Nephron progenitor cell (in vitro differentiated cells): ENCODE measurements around the gene CLDN24.
A peak's percentile ranks its signal among the peaks of the same experiment; 100 is the strongest.

Source experiments
- DNase-seq: peaks from one replicate; pipeline ENCODE4 v3.0.0; 2021
- H3K27ac Mint-ChIP-seq: 2 replicates; pipeline ENCODE4 v1.8.0; 2021; ENCODE audit warnings: mild to moderate bottlenecking, moderate library complexity, mixed read lengths
- H3K27me3 Mint-ChIP-seq: 2 replicates; pipeline ENCODE4 v1.8.0; 2021; ENCODE audit warnings: mild to moderate bottlenecking, low read depth, mixed read lengths; ENCODE audit not compliant: poor library complexity
- H3K36me3 Mint-ChIP-seq: 2 replicates; pipeline ENCODE4 v1.8.0; 2021; ENCODE audit warnings: low read depth, mixed read lengths
- H3K4me1 Mint-ChIP-seq: 2 replicates; pipeline ENCODE4 v1.8.0; 2021; ENCODE audit warnings: mixed read lengths
- H3K4me3 Mint-ChIP-seq: 2 replicates; pipeline ENCODE4 v1.8.0; 2021; ENCODE audit warnings: mild to moderate bottlenecking, moderate library complexity, mixed read lengths
- H3K9me3 Mint-ChIP-seq: 2 replicates; pipeline ENCODE4 v1.8.0; 2021; ENCODE audit warnings: mild to moderate bottlenecking, moderate library complexity, mixed read lengths
- CTCF ChIP-seq: fragments of 200-600 bp; sonication (generic); IDR thresholded peaks from 2 replicates; pipeline ENCODE4 v1.5.0; 2021; ENCODE audit warnings: antibody characterized with exemption

The CLDN24 gene

GRCh38 chr4:183335369-183335940, 13.2 kb upstream of the CLDN24 start:
- no peak for TF ChIP-seq CTCF
- H3K36me3 Mint-ChIP-seq = no peaks in the 10 kb centered on the region
- no peak for DNase-seq
- H3K27me3 Mint-ChIP-seq = peaks cover 8% of the 10 kb centered on the region
- peaks cover 17% of the 10 kb centered on the region for H3K4me1 Mint-ChIP-seq
- peaks cover 8% of the 10 kb centered on the region for H3K9me3 Mint-ChIP-seq
- no peak overlapping the region for H3K27ac Mint-ChIP-seq
- H3K4me3 Mint-ChIP-seq = no peak overlapping the region

DNA sequence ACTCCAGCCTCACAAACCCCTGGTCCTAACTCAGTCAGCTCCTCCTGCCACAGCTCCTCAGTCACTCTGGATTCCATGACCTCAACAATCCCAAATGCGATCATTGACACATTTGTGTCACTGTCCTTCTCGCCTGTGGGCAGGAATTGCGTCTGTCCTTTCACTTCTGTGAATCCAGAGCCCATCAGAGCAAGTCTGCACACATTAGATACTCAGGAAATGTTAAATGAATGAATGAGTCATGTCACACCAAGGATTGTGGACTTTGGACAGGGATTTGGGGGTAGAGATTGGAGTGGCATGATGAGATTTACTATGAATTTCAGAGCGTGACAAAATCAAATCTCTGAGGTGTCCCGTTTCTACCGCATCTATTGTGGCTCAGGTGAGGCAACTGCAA, 11.8 kb upstream of the CLDN24 start:
- Mint-ChIP-seq H3K4me1 (peaks cover 18% of the 10 kb centered on the region), H3K27ac (peak overlapping the region; percentile 9), H3K36me3 (peaks cover 5% of the 10 kb centered on the region), H3K9me3 (peaks cover 15% of the 10 kb centered on the region), H3K4me3 (no peak overlapping the region), H3K27me3 (peaks cover 3% of the 10 kb centered on the region)
- DNase-seq = no peak
- no peak for TF ChIP-seq CTCF

DNA sequence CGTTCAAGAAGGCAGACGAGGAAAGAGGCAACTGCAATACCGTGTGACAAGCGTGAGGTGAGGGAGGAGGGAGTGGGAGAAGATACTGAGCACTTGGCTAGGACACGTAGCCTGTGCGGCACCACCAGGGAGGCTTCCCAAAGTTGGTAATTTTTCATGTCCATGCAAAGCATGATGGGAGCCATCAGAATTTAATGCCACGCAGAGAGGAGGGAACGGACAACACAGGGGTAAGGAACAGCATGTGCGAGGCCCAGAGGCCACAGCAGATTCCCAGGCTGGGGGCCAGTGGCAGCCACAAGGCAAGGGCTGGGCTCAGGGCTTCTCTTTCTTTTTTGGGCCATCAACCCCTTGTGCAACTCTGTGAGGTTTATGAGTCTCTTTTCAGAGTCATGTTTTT, 11.0 kb upstream of the CLDN24 start:
- Mint-ChIP-seq H3K4me1 (peaks cover 26% of the 10 kb centered on the region), H3K4me3 (no peak overlapping the region), H3K27ac (no peak overlapping the region), H3K9me3 (peaks cover 22% of the 10 kb centered on the region), H3K27me3 (peaks cover 3% of the 10 kb centered on the region), H3K36me3 (peaks cover 7% of the 10 kb centered on the region)
- no peak for TF ChIP-seq CTCF
- no peak for DNase-seq

- TF ChIP-seq CTCF = no peak
- H3K4me1 Mint-ChIP-seq = peaks cover 26% of the 10 kb centered on the region
Observed at GRCh38 chr4:183332447-183332846, 10.2 kb upstream of the CLDN24 start.

GRCh38 chr4:183330841-183331240, 8.6 kb upstream of the CLDN24 start:
- TF ChIP-seq CTCF = no peak
- Mint-ChIP-seq H3K36me3 (peaks cover 19% of the 10 kb centered on the region), H3K27me3 (peaks cover 3% of the 10 kb centered on the region), H3K27ac (no peak overlapping the region), H3K4me1 (peaks cover 26% of the 10 kb centered on the region), H3K4me3 (no peak overlapping the region), H3K9me3 (peaks cover 32% of the 10 kb centered on the region)
- DNase-seq = no peak

More at GRCh38 chr4:183332447-183332846, 10.2 kb upstream of the CLDN24 start:
- peaks cover 19% of the 10 kb centered on the region for H3K9me3 Mint-ChIP-seq
- peaks cover 3% of the 10 kb centered on the region for H3K27me3 Mint-ChIP-seq
- DNase-seq = no peak
- peaks cover 7% of the 10 kb centered on the region for H3K36me3 Mint-ChIP-seq
- no peak overlapping the region for H3K4me3 Mint-ChIP-seq
- H3K27ac Mint-ChIP-seq = no peak overlapping the region
